ENCODE results near the gene DSG3. TPM values are rescaled to one million over a fixed set of nuclear protein-coding genes. Genes with fewer than 3 reads are reported as not detected.

The DSG3 gene
- total RNA-seq, 1 experiment from 2014 or later: not detected

GRCh38 chr18:31420032-31420431 is 27.5 kb upstream of the DSG3 start:
- intact Hi-C loops (cut with micrococcal nuclease; ENCODE audit: unreplicated experiment): loop anchor here (10.0 kb wide), 1 partner anchor 305 kb away; no protein-coding TSS in a partner anchor
- H3K9me3 ChIP-seq (ENCODE audit: low read depth, low read length, poor library complexity, severe bottlenecking): no peaks in the 10 kb centered on the region
- no peaks in the 10 kb centered on the region for H3K4me1 ChIP-seq (ENCODE audit: insufficient read depth, low read length, poor library complexity, severe bottlenecking)
- H3K4me3 ChIP-seq (ENCODE audit: low read depth, low read length, poor library complexity, severe bottlenecking): no peak overlapping the region
- no peak for TF ChIP-seq EZH2 (IDR thresholded peaks at IDR 0.05; ENCODE audit: borderline replicate concordance, low read depth, low read length, poor library complexity, severe bottlenecking)
- no peak for TF ChIP-seq CTCF (conservative IDR thresholded peaks at IDR 0.05; ENCODE audit: low read depth, low read length)
- no peak for DNase-seq (ENCODE audit: low spot score)
- ChIA-PET CTCF (no interaction called here), POLR2A (ENCODE audit: low non-redundant PET) (no interaction called here)
- H3K27ac ChIP-seq (ENCODE audit: low read depth, low read length, poor library complexity, severe bottlenecking): no peak overlapping the region
- H3K36me3 ChIP-seq (ENCODE audit: insufficient read depth, low read length, poor library complexity, severe bottlenecking): no peaks in the 10 kb centered on the region
- no TSS peak for BruUV-seq (replicated peaks)
- H3K27me3 ChIP-seq (replicated peaks; ENCODE audit: insufficient read depth, low read depth, low read length, poor library complexity): no peaks in the 10 kb centered on the region

GRCh38 chr18:31420524-31420923 is 27.0 kb upstream of the DSG3 start:
- Histone ChIP-seq H3K36me3 (ENCODE audit: insufficient read depth, low read length, poor library complexity, severe bottlenecking) (no peaks in the 10 kb centered on the region), H3K4me1 (ENCODE audit: insufficient read depth, low read length, poor library complexity, severe bottlenecking) (no peaks in the 10 kb centered on the region), H3K4me3 (ENCODE audit: low read depth, low read length, poor library complexity, severe bottlenecking) (no peak overlapping the region), H3K9me3 (ENCODE audit: low read depth, low read length, poor library complexity, severe bottlenecking) (no peaks in the 10 kb centered on the region), H3K27ac (ENCODE audit: low read depth, low read length, poor library complexity, severe bottlenecking) (no peak overlapping the region), H3K27me3 (replicated peaks; ENCODE audit: insufficient read depth, low read depth, low read length, poor library complexity) (no peaks in the 10 kb centered on the region)
- TF ChIP-seq EZH2 (IDR thresholded peaks at IDR 0.05; ENCODE audit: borderline replicate concordance, low read depth, low read length, poor library complexity, severe bottlenecking) (no peak), CTCF (conservative IDR thresholded peaks at IDR 0.05; ENCODE audit: low read depth, low read length) (no peak)
- no TSS peak for BruUV-seq (replicated peaks)
- DNase-seq (ENCODE audit: low spot score): no peak
- ChIA-PET CTCF (no interaction called here), POLR2A (ENCODE audit: low non-redundant PET) (no interaction called here)
- intact Hi-C loops (cut with micrococcal nuclease; ENCODE audit: unreplicated experiment): loop anchor here (10.0 kb wide), 1 partner anchor 304 kb away; no protein-coding TSS in a partner anchor

- Histone ChIP-seq H3K4me3 (ENCODE audit: low read depth, low read length, poor library complexity, severe bottlenecking) (no peak overlapping the region), H3K27ac (ENCODE audit: low read depth, low read length, poor library complexity, severe bottlenecking) (no peak overlapping the region), H3K4me1 (ENCODE audit: insufficient read depth, low read length, poor library complexity, severe bottlenecking) (no peaks in the 10 kb centered on the region), H3K9me3 (ENCODE audit: low read depth, low read length, poor library complexity, severe bottlenecking) (no peaks in the 10 kb centered on the region), H3K36me3 (ENCODE audit: insufficient read depth, low read length, poor library complexity, severe bottlenecking) (no peaks in the 10 kb centered on the region), H3K27me3 (replicated peaks; ENCODE audit: insufficient read depth, low read depth, low read length, poor library complexity) (peaks cover 6% of the 10 kb centered on the region)
- no TSS peak for BruUV-seq (replicated peaks)
- intact Hi-C loops (cut with micrococcal nuclease; ENCODE audit: unreplicated experiment): loop anchor here (10.0 kb wide), 1 partner anchor 300 kb away; no protein-coding TSS in a partner anchor
- CTCF ChIA-PET: interaction anchor here (0.7 kb wide), 1 partner anchor 53 kb away, joined by 5 read pairs; no protein-coding TSS in a partner anchor
- no peak for TF ChIP-seq EZH2 (IDR thresholded peaks at IDR 0.05; ENCODE audit: borderline replicate concordance, low read depth, low read length, poor library complexity, severe bottlenecking)
- peak; percentile 76 for TF ChIP-seq CTCF (conservative IDR thresholded peaks at IDR 0.05; ENCODE audit: low read depth, low read length)
- POLR2A ChIA-PET (ENCODE audit: low non-redundant PET): no interaction called here
- peak; percentile 51 for DNase-seq (ENCODE audit: low spot score)
Measured at GRCh38 chr18:31424383-31424988, 23.1 kb upstream of the DSG3 start.
